Endothelial cell (in vitro differentiated cells): ENCODE measurements around the gene TMEM87B. TPM values are rescaled to one million over a fixed set of nuclear protein-coding genes. Genes with fewer than 3 reads are reported as not detected.

Experiments used
- DNase-seq: peaks from one replicate; pipeline ENCODE4 v3.0.0; 2021; ENCODE audit warnings: low spot score
- H3K27ac Mint-ChIP-seq: one replicate; pipeline ENCODE4 v1.8.0; 2021; ENCODE audit warnings: mixed read lengths, inconsistent platforms; ENCODE audit not compliant: unreplicated experiment
- H3K27me3 Mint-ChIP-seq: one replicate; pipeline ENCODE4 v1.8.0; 2021; ENCODE audit warnings: mild to moderate bottlenecking, moderate library complexity, mixed read lengths, inconsistent platforms; ENCODE audit not compliant: unreplicated experiment
- H3K36me3 Mint-ChIP-seq: one replicate; pipeline ENCODE4 v1.8.0; 2021; ENCODE audit warnings: mild to moderate bottlenecking, low read depth, mixed read lengths, inconsistent platforms; ENCODE audit not compliant: unreplicated experiment
- H3K4me1 Mint-ChIP-seq: one replicate; pipeline ENCODE4 v1.8.0; 2021; ENCODE audit warnings: mild to moderate bottlenecking, mixed read lengths, inconsistent platforms; ENCODE audit not compliant: unreplicated experiment
- H3K4me3 Mint-ChIP-seq: one replicate; pipeline ENCODE4 v1.8.0; 2021; ENCODE audit warnings: mild to moderate bottlenecking, mixed read lengths, inconsistent platforms; ENCODE audit not compliant: unreplicated experiment
- H3K9me3 Mint-ChIP-seq: one replicate; pipeline ENCODE4 v1.8.0; 2021; ENCODE audit warnings: mixed read lengths, inconsistent platforms; ENCODE audit not compliant: unreplicated experiment
- total RNA-seq: library from RNA; stranded (reverse); fragmentation: NEBNext Ultra II Directional; extraction: Animal tissue kit (Norgen Biotek cat#: 25700); gene quantifications from one replicate; pipeline ENCODE4 v1.2.1, GENCODE V29; 2021; ENCODE audit not compliant: unreplicated experiment
- TF ChIP-seq, protein P1 (sequence below): fragments of 200-600 bp; sonication (generic); IDR thresholded peaks from one replicate; pipeline ENCODE4 v1.5.0; 2021; ENCODE audit warnings: antibody characterized with exemption; ENCODE audit not compliant: unreplicated experiment

Gene TMEM87B
- total RNA-seq, 1 donor from 2014 or later: 22.6 TPM

DNA sequence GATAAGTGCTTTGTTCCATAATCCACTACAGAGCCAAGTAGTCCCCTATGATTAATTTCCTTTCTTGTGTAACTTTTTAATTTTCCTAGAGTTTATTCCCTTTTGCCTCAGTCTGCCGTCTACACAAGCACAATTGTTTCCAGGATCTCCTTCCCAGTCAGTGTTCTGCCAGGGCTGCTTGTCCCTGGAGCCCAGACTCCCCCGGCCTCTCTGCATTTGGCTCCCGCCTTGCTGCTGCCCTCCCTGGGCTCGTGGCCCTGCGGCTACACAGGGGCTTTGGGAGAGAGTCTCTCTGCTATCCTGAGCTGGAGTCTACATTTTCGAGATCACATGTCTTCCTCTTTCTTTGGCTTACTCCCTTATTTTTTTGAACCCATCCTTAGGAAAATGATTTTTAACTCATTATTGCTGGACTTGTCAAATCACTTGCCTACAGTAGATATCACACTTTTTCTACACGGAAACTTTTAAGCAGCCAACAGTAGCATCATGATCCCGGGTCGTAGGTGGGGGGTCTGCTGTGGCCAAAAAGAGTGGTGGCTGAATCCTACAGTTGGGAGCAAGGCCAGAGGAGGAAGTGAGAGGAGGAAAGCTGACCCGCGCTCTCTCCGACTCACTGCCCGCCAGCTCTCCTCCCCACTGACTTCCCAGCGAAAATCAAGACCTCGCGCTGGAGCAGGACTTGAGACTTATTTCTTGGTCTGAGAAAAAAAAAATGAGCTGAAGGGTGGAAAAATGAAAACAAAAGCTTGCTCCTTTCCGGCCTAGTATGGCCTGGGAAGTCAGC is 92.5 kb downstream of the TMEM87B start:
- peaks cover 2% of the 10 kb centered on the region for H3K36me3 Mint-ChIP-seq

DNA sequence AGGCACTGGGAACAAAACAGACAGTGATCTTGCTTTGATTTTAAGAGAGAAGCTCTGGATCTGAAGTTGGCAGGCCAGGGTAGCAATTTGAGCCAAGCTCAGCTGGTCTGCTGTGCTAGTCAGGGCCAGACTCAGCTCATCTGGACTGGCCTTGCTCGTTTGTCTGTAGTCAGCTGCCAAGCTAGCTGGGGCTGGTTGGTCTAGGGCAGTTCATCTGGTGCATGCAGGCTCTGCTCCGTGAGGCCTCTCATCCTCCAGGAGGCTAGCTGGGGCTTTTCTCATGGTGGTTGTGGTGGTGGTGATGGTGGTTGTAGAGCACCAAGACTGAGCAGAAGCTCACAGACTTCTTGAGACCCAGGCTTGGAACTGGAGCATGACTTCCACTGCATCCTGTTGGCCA is 93.4 kb downstream of the TMEM87B start:
- H3K27ac Mint-ChIP-seq: no peak overlapping the region
- peaks cover 8% of the 10 kb centered on the region for H3K4me1 Mint-ChIP-seq
- no peak for DNase-seq
- H3K4me3 Mint-ChIP-seq: no peak overlapping the region
- TF ChIP-seq, protein P1, sequence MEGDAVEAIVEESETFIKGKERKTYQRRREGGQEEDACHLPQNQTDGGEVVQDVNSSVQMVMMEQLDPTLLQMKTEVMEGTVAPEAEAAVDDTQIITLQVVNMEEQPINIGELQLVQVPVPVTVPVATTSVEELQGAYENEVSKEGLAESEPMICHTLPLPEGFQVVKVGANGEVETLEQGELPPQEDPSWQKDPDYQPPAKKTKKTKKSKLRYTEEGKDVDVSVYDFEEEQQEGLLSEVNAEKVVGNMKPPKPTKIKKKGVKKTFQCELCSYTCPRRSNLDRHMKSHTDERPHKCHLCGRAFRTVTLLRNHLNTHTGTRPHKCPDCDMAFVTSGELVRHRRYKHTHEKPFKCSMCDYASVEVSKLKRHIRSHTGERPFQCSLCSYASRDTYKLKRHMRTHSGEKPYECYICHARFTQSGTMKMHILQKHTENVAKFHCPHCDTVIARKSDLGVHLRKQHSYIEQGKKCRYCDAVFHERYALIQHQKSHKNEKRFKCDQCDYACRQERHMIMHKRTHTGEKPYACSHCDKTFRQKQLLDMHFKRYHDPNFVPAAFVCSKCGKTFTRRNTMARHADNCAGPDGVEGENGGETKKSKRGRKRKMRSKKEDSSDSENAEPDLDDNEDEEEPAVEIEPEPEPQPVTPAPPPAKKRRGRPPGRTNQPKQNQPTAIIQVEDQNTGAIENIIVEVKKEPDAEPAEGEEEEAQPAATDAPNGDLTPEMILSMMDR: no peak
- H3K36me3 Mint-ChIP-seq: no peaks in the 10 kb centered on the region
- peaks cover 1% of the 10 kb centered on the region for H3K27me3 Mint-ChIP-seq
- H3K9me3 Mint-ChIP-seq: no peaks in the 10 kb centered on the region

More for the DNA sequence above, 92.5 kb downstream of the TMEM87B start:
- TF ChIP-seq, protein P1: no peak
- no peak overlapping the region for H3K4me3 Mint-ChIP-seq
- peaks cover 8% of the 10 kb centered on the region for H3K4me1 Mint-ChIP-seq
- no peak overlapping the region for H3K27ac Mint-ChIP-seq
- peaks cover 4% of the 10 kb centered on the region for H3K27me3 Mint-ChIP-seq
- no peaks in the 10 kb centered on the region for H3K9me3 Mint-ChIP-seq
- no peak for DNase-seq

DNA sequence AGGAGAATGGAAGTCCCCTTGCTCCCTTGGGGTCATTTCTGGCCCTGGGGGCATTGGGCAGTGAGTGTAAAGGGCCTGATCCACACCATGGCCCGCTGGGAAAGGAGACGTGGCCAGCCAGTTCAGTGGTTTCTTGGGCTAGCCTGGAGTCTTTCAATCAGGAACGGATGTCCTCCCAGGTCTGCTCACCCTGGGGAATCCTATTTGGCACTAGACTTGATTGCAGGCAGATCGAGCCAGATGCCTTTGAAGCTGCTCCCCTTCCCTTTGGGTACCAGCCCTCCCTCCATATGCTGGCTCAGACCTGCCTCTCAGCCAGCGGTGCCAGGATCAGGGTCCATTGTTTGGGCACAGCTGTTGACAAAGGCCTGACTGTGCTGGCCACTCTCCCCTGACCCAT is 94.1 kb downstream of the TMEM87B start:
- H3K27me3 Mint-ChIP-seq: peaks cover 1% of the 10 kb centered on the region
- H3K4me3 Mint-ChIP-seq: no peak overlapping the region
- H3K36me3 Mint-ChIP-seq: no peaks in the 10 kb centered on the region
- no peaks in the 10 kb centered on the region for H3K9me3 Mint-ChIP-seq
- H3K4me1 Mint-ChIP-seq: peaks cover 8% of the 10 kb centered on the region
- no peak overlapping the region for H3K27ac Mint-ChIP-seq
- DNase-seq: no peak
- TF ChIP-seq, protein P1: no peak

DNA sequence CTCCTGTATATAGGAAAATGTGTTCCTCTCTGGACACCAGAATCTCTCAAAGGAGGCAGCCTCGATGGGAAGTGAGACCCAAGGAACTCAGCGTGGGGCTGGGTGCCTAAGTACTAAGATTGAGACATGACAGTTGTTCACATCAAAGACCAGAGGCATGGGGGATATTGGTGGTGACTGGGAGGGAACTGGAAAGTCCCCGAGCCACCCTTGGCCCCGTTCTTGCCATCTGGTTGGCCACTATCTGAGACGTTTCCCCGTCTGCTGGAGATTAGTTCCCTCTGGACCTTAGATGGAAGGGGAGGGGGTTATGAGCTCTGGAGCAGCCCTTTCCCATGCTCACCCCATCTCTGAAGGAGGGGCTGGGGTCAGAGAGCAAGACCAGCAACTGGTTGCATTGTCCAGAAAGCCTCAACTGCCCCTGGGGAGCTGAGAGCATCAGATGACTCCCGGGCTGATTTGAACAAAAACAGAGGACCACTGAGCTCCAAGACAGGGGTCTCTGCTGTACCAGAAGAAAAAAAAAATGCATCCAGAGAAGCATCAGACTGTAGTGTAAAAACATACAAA is 94.9 kb downstream of the TMEM87B start:
- H3K27me3 Mint-ChIP-seq: peaks cover 1% of the 10 kb centered on the region
- peaks cover 8% of the 10 kb centered on the region for H3K4me1 Mint-ChIP-seq
- H3K27ac Mint-ChIP-seq: no peak overlapping the region
- no peaks in the 10 kb centered on the region for H3K36me3 Mint-ChIP-seq
- DNase-seq: no peak
- no peak overlapping the region for H3K4me3 Mint-ChIP-seq
- no peaks in the 10 kb centered on the region for H3K9me3 Mint-ChIP-seq
- TF ChIP-seq, protein P1: no peak

DNA sequence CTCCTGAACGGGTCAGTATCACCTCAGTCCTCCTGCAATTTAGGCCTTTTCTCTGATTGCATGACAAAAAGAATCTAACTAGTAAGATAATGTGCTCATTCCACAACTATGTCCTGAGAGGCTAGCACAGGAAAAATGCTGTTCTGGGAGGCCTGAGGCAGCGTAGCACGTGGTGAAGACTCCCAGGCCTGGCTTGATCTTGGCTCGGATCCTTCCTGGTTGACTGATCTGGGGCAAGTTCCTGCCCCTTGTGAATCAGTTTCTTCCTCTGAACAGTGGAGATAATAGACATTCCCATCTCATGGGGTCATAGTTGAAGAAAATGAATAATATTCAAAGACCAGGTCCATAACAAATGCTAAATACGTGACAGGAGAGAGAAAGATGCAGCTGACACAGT is 95.4 kb downstream of the TMEM87B start:
- TF ChIP-seq, protein P1: no peak
- H3K36me3 Mint-ChIP-seq: no peaks in the 10 kb centered on the region
- H3K9me3 Mint-ChIP-seq: no peaks in the 10 kb centered on the region
- peaks cover 1% of the 10 kb centered on the region for H3K27me3 Mint-ChIP-seq
- H3K27ac Mint-ChIP-seq: no peak overlapping the region
- peaks cover 8% of the 10 kb centered on the region for H3K4me1 Mint-ChIP-seq
- no peak overlapping the region for H3K4me3 Mint-ChIP-seq
- DNase-seq: no peak
